Panc1 (cell line): Measurements from ENCODE around the gene TSPAN5.

Experiments
- POLR2AphosphoS5 ChIP-seq: IDR thresholded peaks from 2 replicates; pipeline ENCODE4 v1.6.1; 2012; ENCODE audit warnings: mild to moderate bottlenecking, low read depth, low read length, moderate library complexity
- TF ChIP-seq, protein P1 (sequence below), 2 experiments: IDR thresholded peaks; 2 replicates each; pipeline ENCODE4 v1.6.1; 2011 to 2012; ENCODE audit warnings: low read depth in 2 of 2, control low read depth in 1 of 2, low read length in 1 of 2, mild to moderate bottlenecking in 1 of 2, moderate library complexity in 1 of 2; ENCODE audit not compliant: insufficient read depth in 1 of 2

DNA sequence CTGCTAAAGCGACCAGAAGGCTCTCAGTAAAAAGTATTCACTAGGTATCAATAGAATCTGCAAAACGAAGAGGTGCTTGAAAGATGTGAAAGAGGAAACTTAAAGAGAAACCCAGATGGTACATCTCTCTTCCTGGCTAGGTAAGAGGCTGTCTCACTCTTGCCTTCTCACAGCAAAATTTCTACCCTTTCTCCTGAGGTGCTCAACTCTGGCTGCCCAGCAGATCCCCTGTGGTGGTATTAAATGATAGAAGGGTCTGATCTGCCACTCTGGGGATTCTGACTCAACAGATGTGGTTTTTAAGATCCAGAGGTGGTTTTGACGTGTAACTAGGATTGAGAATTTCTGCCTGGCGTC is 14.9 kb upstream of the TSPAN5 start:
- TF ChIP-seq POLR2AphosphoS5, result no peak
- TF ChIP-seq, protein P1, sequence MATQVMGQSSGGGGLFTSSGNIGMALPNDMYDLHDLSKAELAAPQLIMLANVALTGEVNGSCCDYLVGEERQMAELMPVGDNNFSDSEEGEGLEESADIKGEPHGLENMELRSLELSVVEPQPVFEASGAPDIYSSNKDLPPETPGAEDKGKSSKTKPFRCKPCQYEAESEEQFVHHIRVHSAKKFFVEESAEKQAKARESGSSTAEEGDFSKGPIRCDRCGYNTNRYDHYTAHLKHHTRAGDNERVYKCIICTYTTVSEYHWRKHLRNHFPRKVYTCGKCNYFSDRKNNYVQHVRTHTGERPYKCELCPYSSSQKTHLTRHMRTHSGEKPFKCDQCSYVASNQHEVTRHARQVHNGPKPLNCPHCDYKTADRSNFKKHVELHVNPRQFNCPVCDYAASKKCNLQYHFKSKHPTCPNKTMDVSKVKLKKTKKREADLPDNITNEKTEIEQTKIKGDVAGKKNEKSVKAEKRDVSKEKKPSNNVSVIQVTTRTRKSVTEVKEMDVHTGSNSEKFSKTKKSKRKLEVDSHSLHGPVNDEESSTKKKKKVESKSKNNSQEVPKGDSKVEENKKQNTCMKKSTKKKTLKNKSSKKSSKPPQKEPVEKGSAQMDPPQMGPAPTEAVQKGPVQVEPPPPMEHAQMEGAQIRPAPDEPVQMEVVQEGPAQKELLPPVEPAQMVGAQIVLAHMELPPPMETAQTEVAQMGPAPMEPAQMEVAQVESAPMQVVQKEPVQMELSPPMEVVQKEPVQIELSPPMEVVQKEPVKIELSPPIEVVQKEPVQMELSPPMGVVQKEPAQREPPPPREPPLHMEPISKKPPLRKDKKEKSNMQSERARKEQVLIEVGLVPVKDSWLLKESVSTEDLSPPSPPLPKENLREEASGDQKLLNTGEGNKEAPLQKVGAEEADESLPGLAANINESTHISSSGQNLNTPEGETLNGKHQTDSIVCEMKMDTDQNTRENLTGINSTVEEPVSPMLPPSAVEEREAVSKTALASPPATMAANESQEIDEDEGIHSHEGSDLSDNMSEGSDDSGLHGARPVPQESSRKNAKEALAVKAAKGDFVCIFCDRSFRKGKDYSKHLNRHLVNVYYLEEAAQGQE (IDR thresholded peaks at IDR 0.05; ENCODE audit: insufficient read depth in 1 of 2, low read depth in 2 of 2, low read length in 1 of 2), result no peak
